Hepatocyte (in vitro differentiated cells): ENCODE data around the gene ANTXR2.

Experiments used
- EZH2 ChIP-seq: fragments of 200-600 bp; sonication (generic); IDR thresholded peaks from 2 replicates; pipeline ENCODE4 v1.6.1; 2016; ENCODE audit warnings: antibody characterized with exemption, mild to moderate bottlenecking, borderline replicate concordance
- TF ChIP-seq, protein P1 (sequence below): fragments of 200-600 bp; sonication (generic); IDR thresholded peaks from 2 replicates; pipeline ENCODE4 v1.5.1; 2016; ENCODE audit warnings: antibody characterized with exemption, mild to moderate bottlenecking; ENCODE audit not compliant: poor library complexity

DNA sequence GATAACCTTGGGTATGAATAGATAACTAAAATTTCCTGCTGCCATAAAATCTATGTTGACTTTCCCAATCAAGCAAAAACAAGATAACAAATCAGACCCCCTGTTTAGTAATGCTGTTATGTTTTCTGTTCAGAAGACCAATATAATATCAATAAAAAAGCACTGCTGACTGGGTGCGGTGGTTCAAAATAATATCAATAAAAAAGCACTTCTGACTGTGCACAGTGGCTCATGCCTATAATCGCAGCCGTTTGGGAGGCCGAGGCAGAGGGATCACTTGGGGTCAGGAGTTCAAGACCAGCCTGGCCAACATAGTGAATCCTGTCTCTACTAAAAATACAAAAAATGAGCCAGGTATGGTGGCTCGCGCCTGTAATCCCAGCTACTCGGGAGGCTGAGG is 36.7 kb downstream of the ANTXR2 start:
- TF ChIP-seq, protein P1, sequence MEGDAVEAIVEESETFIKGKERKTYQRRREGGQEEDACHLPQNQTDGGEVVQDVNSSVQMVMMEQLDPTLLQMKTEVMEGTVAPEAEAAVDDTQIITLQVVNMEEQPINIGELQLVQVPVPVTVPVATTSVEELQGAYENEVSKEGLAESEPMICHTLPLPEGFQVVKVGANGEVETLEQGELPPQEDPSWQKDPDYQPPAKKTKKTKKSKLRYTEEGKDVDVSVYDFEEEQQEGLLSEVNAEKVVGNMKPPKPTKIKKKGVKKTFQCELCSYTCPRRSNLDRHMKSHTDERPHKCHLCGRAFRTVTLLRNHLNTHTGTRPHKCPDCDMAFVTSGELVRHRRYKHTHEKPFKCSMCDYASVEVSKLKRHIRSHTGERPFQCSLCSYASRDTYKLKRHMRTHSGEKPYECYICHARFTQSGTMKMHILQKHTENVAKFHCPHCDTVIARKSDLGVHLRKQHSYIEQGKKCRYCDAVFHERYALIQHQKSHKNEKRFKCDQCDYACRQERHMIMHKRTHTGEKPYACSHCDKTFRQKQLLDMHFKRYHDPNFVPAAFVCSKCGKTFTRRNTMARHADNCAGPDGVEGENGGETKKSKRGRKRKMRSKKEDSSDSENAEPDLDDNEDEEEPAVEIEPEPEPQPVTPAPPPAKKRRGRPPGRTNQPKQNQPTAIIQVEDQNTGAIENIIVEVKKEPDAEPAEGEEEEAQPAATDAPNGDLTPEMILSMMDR = no peak
- TF ChIP-seq EZH2 = no peak
